GM21526 (cell line): ENCODE measurements around the gene MAST4.
A peak's percentile ranks its signal among the peaks of the same experiment; 100 is the strongest.

Experiments
- ATAC-seq: cut with Tn5 transposase; IDR thresholded peaks from one replicate; pipeline ENCODE4 v1.9.1; 2021; ENCODE audit warnings: moderate library complexity; ENCODE audit not compliant: unreplicated experiment, low FRiP score

Gene MAST4

DNA sequence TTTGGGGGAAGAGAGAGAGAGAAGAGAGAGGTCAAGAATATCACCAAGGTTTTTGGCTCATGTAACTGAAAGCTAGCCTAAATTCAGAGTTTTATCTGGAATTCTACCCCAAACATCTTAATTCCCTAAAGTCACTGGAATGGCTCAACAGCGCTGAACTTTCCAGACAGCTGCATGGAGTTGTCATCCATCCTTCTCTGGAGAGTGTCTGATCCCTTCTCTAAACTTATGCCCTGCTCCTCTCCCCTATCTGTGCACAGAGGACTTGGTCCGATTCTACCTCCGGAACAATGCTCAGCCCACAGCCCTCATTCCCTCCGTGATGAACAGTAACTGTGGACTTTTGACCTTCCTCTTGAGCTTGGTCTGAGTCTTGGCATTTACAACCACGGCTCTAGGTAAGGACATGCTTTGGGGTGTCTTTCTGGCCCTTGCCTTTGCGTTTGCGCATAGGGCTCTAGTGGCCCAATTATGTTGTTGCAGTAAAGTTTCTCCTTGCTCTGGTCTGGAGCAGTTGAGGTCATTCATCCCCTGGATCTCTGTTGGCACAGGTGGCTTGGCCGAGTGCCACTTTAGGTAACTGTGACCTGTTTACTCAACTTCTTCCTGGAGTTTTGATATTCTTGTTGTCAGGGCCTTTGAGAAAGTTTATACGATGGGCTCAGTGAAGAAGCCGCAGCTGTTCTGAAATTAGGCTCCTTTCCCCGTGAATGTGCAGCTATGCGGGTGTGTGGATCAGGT is 618.7 kb downstream of the MAST4 start:
- ATAC-seq = no peak

DNA sequence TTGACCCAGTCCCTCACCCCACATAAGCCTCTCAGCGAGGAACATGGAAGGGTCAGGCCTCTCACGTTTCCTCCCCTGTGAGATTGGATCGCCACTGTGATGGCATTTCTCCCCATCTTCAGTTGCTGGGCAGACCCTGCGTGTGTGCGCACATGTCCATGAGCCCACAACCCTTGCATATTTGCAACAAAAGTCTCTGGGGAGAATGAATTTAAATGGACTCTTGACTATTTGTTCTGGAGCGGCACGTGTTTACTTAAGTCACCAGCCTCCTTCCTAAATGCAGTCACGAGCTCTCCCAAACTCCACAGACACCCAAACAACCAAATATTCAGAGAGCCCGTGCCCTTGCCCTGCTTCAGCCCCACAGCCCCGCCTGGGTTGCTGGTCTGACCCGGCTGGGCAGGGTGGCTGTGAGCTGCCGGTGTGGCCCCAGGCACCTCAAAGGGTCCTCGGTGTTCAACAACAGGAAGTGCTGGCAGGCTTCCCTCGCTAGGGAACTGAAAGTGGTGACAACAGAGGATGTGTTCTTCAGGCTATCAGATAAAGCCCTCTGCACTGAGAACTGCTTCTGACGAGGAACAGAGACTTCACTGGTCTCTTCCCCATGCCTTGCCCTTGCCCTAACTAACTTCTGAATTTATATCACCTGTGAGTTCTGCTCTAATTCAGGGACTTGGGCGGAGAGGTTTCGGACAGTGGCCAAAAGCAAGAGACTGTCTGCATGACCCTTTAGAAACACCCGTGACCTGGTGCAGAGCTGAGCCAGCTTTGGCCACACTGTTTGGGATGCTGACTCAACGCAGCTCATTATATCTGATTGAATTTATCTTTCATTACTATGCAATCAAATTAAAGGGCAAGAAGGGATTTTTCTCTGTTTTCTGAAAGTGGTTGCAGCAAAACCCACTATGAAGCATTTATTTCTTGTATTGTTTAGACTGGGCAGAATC is 619.6 kb downstream of the MAST4 start:
- ATAC-seq = peak; percentile 99

DNA sequence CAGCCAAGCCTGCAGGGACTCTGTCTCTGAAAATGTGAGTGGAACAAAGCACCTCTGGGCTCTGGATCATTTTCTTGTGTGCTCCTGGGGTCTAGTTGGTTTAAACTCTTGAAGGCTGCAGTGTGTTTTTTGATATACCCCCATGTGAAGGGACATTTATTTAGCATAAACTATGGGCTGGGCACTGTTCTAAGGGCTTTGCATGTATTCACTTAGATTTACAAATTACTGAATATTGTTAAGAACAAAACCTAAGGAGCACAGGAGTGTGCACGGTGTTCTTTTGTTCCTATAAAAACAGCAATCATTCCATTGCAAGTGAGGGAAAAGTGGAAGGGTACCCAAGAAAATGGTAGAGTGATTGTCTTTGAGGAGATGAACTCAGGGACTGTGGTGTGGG is 620.4 kb downstream of the MAST4 start:
- no peak for ATAC-seq
